Measurements from ENCODE around the gene GLIPR1L1.

GLIPR1L1 gene

GRCh38 chr12:75349946-75350345, 15.5 kb downstream of the GLIPR1L1 start:
- peak in 2 of 51 donors; percentile 1 to 3 for DNase-seq

GRCh38 chr12:75350413-75350812, 15.9 kb downstream of the GLIPR1L1 start:
- no peak for DNase-seq

- DNase-seq: no peak
Observed at GRCh38 chr12:75354011-75354410, 19.5 kb downstream of the GLIPR1L1 start.

GRCh38 chr12:75360920-75361319, 26.4 kb downstream of the GLIPR1L1 start:
- no peak for DNase-seq

- no peak for DNase-seq
Observed at GRCh38 chr12:75361408-75361807, 26.9 kb downstream of the GLIPR1L1 start.

GRCh38 chr12:75364919-75365318, 30.4 kb downstream of the GLIPR1L1 start:
- no peak for DNase-seq

GRCh38 chr12:75366629-75367028, 32.2 kb downstream of the GLIPR1L1 start:
- DNase-seq: no peak

- no peak for DNase-seq
Observed at GRCh38 chr12:75374971-75375370, 40.5 kb downstream of the GLIPR1L1 start.

- DNase-seq: no peak
Observed at GRCh38 chr12:75378354-75378753, 43.9 kb downstream of the GLIPR1L1 start.

- peak in 1 of 51 donors; percentile 40 for DNase-seq
Observed at GRCh38 chr12:75389061-75389460, 54.6 kb downstream of the GLIPR1L1 start.

- peak in 1 of 51 donors; percentile 61 for DNase-seq
Observed at GRCh38 chr12:75389706-75390105, 55.2 kb downstream of the GLIPR1L1 start.

- DNase-seq: peak in 1 of 51 donors; percentile 39
Observed at GRCh38 chr12:75390156-75390898, 55.9 kb downstream of the GLIPR1L1 start.

GRCh38 chr12:75390899-75391538, 56.5 kb downstream of the GLIPR1L1 start, which contains the start of gene GLIPR1L2:
Gene GLIPR1L2 (plus strand): TSS chr12:75391089. CDS start chr12:75391117, 28 bp downstream.
- DNase-seq: peak; percentile 48 to 98 (median 93)

- DNase-seq: no peak
Observed at GRCh38 chr12:75404231-75404630, 69.8 kb downstream of the GLIPR1L1 start.

GRCh38 chr12:75407683-75408082, 73.2 kb downstream of the GLIPR1L1 start:
- no peak for DNase-seq

GRCh38 chr12:75409830-75410229, 75.4 kb downstream of the GLIPR1L1 start:
- no peak for DNase-seq

GRCh38 chr12:75414671-75415070, 80.2 kb downstream of the GLIPR1L1 start:
- DNase-seq: no peak

- no peak for DNase-seq
Observed at GRCh38 chr12:75419841-75420240, 85.4 kb downstream of the GLIPR1L1 start.
